Transverse colon (tissue), 4 donors: ENCODE results near the gene MEGF11. TPM values are rescaled to one million over a fixed set of nuclear protein-coding genes. Genes with fewer than 3 reads are reported as not detected.

Experiments used
- DNase-seq: peaks from one replicate; pipeline ENCODE4 v3.0.0-alpha.2; 2019
- H3K27ac ChIP-seq, 4 donors: fragments of 200-600 bp; sonication (generic); 2 replicates each; pipeline ENCODE4 v1.5.1; 2016 to 2018; ENCODE audit warnings: inconsistent platforms in 4 of 4
- H3K27me3 ChIP-seq: fragments of 200-600 bp; sonication (generic); 2 replicates; pipeline ENCODE4 v1.5.1; 2017; ENCODE audit warnings: inconsistent platforms
- H3K36me3 ChIP-seq, 4 donors: fragments of 200-600 bp; sonication (generic); 2 replicates each; pipeline ENCODE4 v1.5.1; 2017 to 2019; ENCODE audit warnings: inconsistent platforms in 4 of 4
- H3K4me1 ChIP-seq, 4 donors: fragments of 200-600 bp; sonication (generic); 2 replicates each; pipeline ENCODE4 v1.5.1; 2017 to 2020; ENCODE audit warnings: inconsistent platforms in 4 of 4
- H3K4me3 ChIP-seq, 4 donors: fragments of 200-600 bp; sonication (generic); 1 replicate in 1 of 4; 2 replicates in 3 of 4; pipeline versions ENCODE4 v1.5.1 to v1.6.1; 2017 to 2019; ENCODE audit warnings: inconsistent platforms in 4 of 4
- H3K9me3 ChIP-seq, 2 donors: fragments of 200-600 bp; sonication (generic); 2 replicates each; pipeline ENCODE4 v1.5.1; 2017 to 2019; ENCODE audit warnings: inconsistent platforms in 2 of 2
- EP300 ChIP-seq: sonication (generic); formaldehyde crosslinking; IDR thresholded peaks from one replicate; pipeline ENCODE4 v1.6.1; 2017; ENCODE audit warnings: antibody characterized with exemption, low read depth
- POLR2A ChIP-seq: fragments of 450-650 bp; IDR thresholded peaks from one replicate; pipeline ENCODE4 v1.6.1; 2016; ENCODE audit warnings: antibody characterized with exemption, mild to moderate bottlenecking, moderate library complexity
- POLR2AphosphoS5 ChIP-seq, 3 donors: sonication (generic); formaldehyde crosslinking; IDR thresholded peaks; one replicate each; pipeline ENCODE4 v1.6.1; 2016; ENCODE audit warnings: antibody characterized with exemption in 3 of 3
- WGBS, 2 donors: methylation state at CpG; one replicate each; pipeline ENCODE4 v1.1.5; 2018; ENCODE audit warnings: low coverage in 1 of 2; 5-methylcytosine and 5-hydroxymethylcytosine counted together
- in situ Hi-C, 4 donors: fragments of 200-750 bp; cut with MboI; loops; one replicate each; pipeline versions ENCODE4 v1.15.0 to v1.15.1; 2017; ENCODE audit warnings: low sequenced_read_pairs in 3 of 4, low pct_ligation_motif_present in 1 of 4, low pct_unique_long_range_greater_than_20kb in 1 of 4
- intact Hi-C: fragments of 100-400 bp; cut with DNase I; formaldehyde crosslinking; loops from one replicate; pipeline ENCODE4 v1.15.1; 2023; ENCODE audit warnings: low total_unique reads
- total RNA-seq, 4 donors: library from RNA; depleted of rRNA; stranded (reverse); fragments of >200 nt; gene quantifications; one replicate each; pipeline ENCODE4 v1.1.0, GENCODE V29; 2016
- TF ChIP-seq, protein P1 (sequence below), 5 experiments: fragments of 200-600 bp in 3 of 5; fragments of 450-650 bp in 2 of 5; sonication (generic) in 3 of 5; IDR thresholded peaks; 1 replicate in 2 of 5; 2 replicates in 3 of 5; pipeline ENCODE4 v1.5.1; 2016 to 2017; ENCODE audit warnings: antibody characterized with exemption in 5 of 5, inconsistent platforms in 3 of 5, mild to moderate bottlenecking in 2 of 5, moderate library complexity in 1 of 5

The MEGF11 gene
- total RNA-seq, 4 donors from 2014 or later: 0.16 TPM; not detected in 3

DNA sequence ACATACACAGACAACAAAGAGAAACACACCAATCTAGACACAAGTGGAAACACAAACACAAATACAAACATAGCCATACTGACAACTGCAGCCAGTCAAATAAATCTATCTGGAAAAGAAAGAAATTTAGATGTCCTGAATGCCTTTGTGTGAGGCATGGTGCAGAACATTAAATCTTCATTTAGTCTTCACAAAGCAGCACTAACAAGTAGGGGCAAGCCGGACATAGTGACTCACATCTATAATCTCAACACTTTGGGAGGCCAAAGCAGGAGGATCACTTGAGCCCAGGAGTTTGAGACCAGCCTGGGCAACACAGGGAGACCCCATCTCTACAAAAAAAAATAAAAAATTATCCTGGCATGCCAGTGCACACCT, 11.7 kb downstream of the MEGF11 start:
- WGBS, 2 donors: 43 to 50% methylated on average over 1 of the region's 1 CpG
- in situ Hi-C loops: no loop called here
- no peak for DNase-seq
- Histone ChIP-seq H3K27ac (no peak overlapping the region), H3K27me3 (peaks cover 12% of the 10 kb centered on the region), H3K4me1 (no peaks in the 10 kb centered on the region), H3K36me3 (no peaks in the 10 kb centered on the region), H3K9me3 (no peaks in the 10 kb centered on the region), H3K4me3 (no peak overlapping the region)
- no peak for TF ChIP-seq EP300
- TF ChIP-seq POLR2A: no peak
- TF ChIP-seq, protein P1, sequence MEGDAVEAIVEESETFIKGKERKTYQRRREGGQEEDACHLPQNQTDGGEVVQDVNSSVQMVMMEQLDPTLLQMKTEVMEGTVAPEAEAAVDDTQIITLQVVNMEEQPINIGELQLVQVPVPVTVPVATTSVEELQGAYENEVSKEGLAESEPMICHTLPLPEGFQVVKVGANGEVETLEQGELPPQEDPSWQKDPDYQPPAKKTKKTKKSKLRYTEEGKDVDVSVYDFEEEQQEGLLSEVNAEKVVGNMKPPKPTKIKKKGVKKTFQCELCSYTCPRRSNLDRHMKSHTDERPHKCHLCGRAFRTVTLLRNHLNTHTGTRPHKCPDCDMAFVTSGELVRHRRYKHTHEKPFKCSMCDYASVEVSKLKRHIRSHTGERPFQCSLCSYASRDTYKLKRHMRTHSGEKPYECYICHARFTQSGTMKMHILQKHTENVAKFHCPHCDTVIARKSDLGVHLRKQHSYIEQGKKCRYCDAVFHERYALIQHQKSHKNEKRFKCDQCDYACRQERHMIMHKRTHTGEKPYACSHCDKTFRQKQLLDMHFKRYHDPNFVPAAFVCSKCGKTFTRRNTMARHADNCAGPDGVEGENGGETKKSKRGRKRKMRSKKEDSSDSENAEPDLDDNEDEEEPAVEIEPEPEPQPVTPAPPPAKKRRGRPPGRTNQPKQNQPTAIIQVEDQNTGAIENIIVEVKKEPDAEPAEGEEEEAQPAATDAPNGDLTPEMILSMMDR (IDR thresholded peaks at IDR 0.05): no peak
- TF ChIP-seq POLR2AphosphoS5 (IDR thresholded peaks at IDR 0.05): no peak
- intact Hi-C loops: no loop called here

DNA sequence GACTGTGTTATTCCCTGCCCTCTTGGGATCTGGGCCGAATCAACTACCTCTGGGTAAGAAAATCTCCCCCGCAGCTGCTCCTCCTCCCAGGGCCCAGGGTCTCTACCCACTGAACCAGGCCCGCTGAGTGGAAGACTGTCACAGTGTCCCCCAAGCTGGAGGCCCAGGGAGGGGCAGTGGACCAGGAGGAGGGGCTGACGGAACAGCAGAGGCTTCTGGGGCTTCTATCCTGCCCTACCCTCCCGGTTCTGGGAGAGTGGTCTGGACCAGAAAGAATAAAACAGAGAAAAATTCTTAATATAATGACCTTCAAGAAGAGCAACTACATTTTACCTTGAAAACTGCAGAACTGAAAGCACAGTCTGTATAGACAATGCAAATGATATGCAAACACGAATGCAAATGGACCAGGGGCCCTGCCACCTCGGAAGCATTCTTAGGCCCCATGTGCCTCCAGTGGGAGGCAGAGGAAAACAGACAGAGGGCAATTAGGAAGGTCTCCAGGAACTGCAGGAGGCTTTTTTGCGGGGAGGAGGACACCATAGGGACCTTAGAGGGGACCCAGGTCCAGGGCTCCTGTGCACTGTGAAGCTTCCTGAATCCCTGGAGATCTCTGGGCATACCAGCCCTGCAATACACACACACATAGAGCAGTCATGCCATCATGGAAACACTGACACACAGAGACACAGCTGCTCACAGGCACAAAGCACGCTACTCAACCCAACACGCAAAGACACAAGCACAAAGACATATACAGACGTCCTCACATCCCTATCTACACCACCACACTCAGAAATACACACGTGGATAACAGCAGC, 12.3 kb downstream of the MEGF11 start:
- no peaks in the 10 kb centered on the region for H3K9me3 ChIP-seq
- no peak overlapping the region for H3K4me3 ChIP-seq
- no peak for DNase-seq
- TF ChIP-seq EP300: no peak
- TF ChIP-seq POLR2A: no peak
- TF ChIP-seq, protein P1 (IDR thresholded peaks at IDR 0.05): no peak
- TF ChIP-seq POLR2AphosphoS5 (IDR thresholded peaks at IDR 0.05): no peak
- no peaks in the 10 kb centered on the region for H3K36me3 ChIP-seq
- peaks cover 10% of the 10 kb centered on the region for H3K27me3 ChIP-seq
- H3K27ac ChIP-seq: no peak overlapping the region
- no peaks in the 10 kb centered on the region for H3K4me1 ChIP-seq
- in situ Hi-C loops (no loop called here), intact Hi-C loops (no loop called here)
- WGBS, 2 donors: 71 to 75% methylated on average over 6 to 12 of the region's 12 CpGs

DNA sequence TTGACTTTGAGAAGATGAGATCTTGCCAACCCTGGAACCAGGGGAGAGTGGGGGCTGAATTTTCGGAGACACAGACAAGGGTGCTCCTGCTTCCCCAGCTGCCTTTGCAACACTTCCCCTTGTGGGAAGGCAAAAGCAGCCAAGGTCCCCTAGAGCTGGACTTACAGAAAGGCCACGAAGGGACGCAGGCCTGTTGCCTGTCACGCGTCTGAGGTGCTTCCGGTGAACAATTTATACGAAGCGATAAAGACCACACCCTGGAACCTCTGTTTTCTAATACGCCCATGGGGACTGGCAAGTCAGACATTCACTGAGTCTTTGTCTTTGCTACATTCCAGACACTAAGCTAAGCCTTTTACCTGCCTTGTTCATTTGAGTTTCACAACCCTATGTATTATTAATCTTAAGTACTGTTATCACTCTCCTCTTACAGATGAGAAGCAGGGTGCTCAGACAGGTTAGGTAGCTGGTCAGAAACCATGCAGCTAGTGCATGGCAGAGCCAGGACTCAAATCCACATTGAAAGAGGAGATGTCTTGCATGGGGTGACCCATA, 13.2 kb downstream of the MEGF11 start:
- H3K27ac ChIP-seq: no peak overlapping the region
- H3K4me1 ChIP-seq: no peaks in the 10 kb centered on the region
- no peak for DNase-seq
- intact Hi-C loops (no loop called here), in situ Hi-C loops (no loop called here)
- 83 to 100% methylated on average over 1 to 9 of the region's 9 CpGs for WGBS, 2 donors
- TF ChIP-seq POLR2A: no peak
- TF ChIP-seq, protein P1 (IDR thresholded peaks at IDR 0.05): no peak
- TF ChIP-seq EP300: no peak
- TF ChIP-seq POLR2AphosphoS5 (IDR thresholded peaks at IDR 0.05): no peak
- H3K4me3 ChIP-seq: no peak overlapping the region
- no peaks in the 10 kb centered on the region for H3K9me3 ChIP-seq
- H3K36me3 ChIP-seq: no peaks in the 10 kb centered on the region
- peaks cover 10% of the 10 kb centered on the region for H3K27me3 ChIP-seq

DNA sequence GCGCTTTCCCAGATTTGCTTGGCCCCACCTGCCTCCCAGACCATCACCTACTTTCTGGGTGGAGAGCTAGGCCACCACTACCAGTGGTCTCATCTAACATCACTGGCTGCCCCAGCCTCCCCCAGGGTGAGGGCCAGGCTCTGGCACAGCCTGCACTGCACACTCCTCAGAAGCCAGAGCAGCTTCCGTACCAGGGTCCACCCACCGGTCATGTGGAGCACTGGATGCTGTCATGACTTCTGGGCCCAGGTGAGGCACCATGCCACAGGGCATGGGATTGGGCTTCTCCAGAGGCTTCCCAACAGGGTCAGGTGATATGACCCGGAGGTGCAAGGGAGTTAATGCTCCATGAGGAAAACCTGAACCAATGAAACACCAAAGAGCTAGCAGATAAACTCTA, 14.0 kb downstream of the MEGF11 start:
- TF ChIP-seq, protein P1 (IDR thresholded peaks at IDR 0.05): no peak
- TF ChIP-seq POLR2A: no peak
- no peak for TF ChIP-seq EP300
- TF ChIP-seq POLR2AphosphoS5 (IDR thresholded peaks at IDR 0.05): no peak
- no peak for DNase-seq
- Histone ChIP-seq H3K4me3 (no peak overlapping the region), H3K36me3 (no peaks in the 10 kb centered on the region), H3K9me3 (no peaks in the 10 kb centered on the region), H3K4me1 (no peaks in the 10 kb centered on the region), H3K27ac (no peak overlapping the region), H3K27me3 (peaks cover 16% of the 10 kb centered on the region)
- intact Hi-C loops (no loop called here), in situ Hi-C loops (no loop called here)
- 95% methylated on average over 4 of the region's 4 CpGs; no CpG with 5 or more reads in 1 of the 2 donors for WGBS, 2 donors
